ENCODE results near the gene ZC3H7A. TPM values are rescaled to one million over a fixed set of nuclear protein-coding genes. Genes with fewer than 3 reads are reported as not detected.

The ZC3H7A gene
- total RNA-seq, 4 donors from 2014 or later: 32.7 to 65.8 (median 41.9) TPM

DNA sequence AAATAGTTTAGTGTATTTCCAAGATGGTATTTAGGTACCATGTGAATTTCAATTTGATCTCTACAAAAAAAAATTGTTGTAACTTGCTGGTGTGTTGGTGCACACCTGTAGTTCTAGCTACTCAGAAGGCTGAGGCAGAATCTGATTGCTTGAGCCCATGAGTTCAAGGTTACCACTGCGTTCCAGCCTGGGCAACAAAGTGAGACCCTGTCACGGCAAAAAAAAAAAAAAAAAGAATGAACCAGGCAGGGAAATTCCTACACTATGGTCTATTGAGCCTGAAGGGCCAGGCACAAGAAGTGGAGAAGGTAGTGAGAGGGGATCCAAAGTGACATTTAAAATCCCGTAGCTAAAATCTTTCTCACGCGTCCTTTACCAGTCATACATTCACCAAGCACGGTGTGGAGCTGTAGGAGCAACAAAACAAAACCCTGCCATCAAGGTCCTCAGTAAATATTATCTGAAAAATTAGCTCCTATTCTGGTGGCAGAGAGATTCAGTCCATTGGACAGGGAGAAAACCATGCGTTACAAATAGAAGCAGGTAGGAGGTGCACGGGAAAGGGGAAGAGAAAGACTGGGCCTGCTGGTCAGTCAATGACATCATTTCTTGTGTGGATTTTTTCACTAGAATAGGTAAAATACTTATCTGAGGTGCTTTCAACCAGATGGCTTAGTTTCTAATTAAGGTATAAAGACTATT, 81.7 kb downstream of the ZC3H7A start:
- 92% methylated on average over 8 of the region's 8 CpGs for WGBS
- no peak for DNase-seq (ENCODE audit: low spot score in 2 of 2)
- no peak for TF ChIP-seq POLR2AphosphoS5 (IDR thresholded peaks at IDR 0.05)
- no peak for TF ChIP-seq EP300 (IDR thresholded peaks at IDR 0.05)
- no peak for TF ChIP-seq CTCF (IDR thresholded peaks at IDR 0.05)
- no peak for TF ChIP-seq POLR2A (IDR thresholded peaks at IDR 0.05)
- no peak overlapping the region for H3K27ac ChIP-seq
- H3K4me1 ChIP-seq: peaks cover 4% of the 10 kb centered on the region
- H3K27me3 ChIP-seq: no peaks in the 10 kb centered on the region
- H3K4me3 ChIP-seq: no peak overlapping the region
- peaks cover 54% of the 10 kb centered on the region for H3K36me3 ChIP-seq
- no peaks in the 10 kb centered on the region for H3K9me3 ChIP-seq

GRCh38 chr16:11712122-11712521, 84.9 kb downstream of the ZC3H7A start:
- TF ChIP-seq EP300 (IDR thresholded peaks at IDR 0.05): no peak
- no peak for TF ChIP-seq POLR2A (IDR thresholded peaks at IDR 0.05)
- no peak for TF ChIP-seq POLR2AphosphoS5 (IDR thresholded peaks at IDR 0.05)
- TF ChIP-seq CTCF (IDR thresholded peaks at IDR 0.05): no peak
- H3K27ac ChIP-seq: no peak overlapping the region
- peaks cover 7% of the 10 kb centered on the region for H3K4me1 ChIP-seq
- DNase-seq (ENCODE audit: low spot score in 2 of 2): no peak
- H3K27me3 ChIP-seq: no peaks in the 10 kb centered on the region
- peaks cover 42% of the 10 kb centered on the region for H3K36me3 ChIP-seq
- no peak overlapping the region for H3K4me3 ChIP-seq
- 99% methylated on average over 3 of the region's 3 CpGs for WGBS
- no peaks in the 10 kb centered on the region for H3K9me3 ChIP-seq

DNA sequence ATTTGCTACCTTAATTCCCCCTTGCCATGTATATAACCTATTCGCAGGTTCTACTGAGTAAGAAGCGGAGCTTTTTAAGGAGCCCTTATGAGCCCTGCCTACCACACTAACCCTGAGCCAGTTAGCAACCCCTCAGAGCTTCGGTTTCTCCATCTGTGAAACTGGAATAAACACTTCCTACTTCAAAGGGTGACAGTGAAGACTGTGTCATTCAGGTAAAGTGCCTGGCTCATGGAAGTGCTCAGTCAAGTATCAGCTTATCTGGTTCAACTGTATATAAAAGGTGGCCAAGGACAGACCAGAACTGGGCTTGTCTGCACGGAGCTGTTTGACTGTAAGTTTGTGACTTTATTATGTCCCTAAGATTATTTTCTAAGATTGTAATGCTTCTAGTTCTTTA, 85.4 kb downstream of the ZC3H7A start:
- Histone ChIP-seq H3K9me3 (no peaks in the 10 kb centered on the region), H3K4me3 (no peak overlapping the region), H3K27ac (no peak overlapping the region), H3K4me1 (peaks cover 7% of the 10 kb centered on the region), H3K27me3 (no peaks in the 10 kb centered on the region), H3K36me3 (peaks cover 42% of the 10 kb centered on the region)
- whole genome bisulfite sequencing: 90% methylated on average over 4 of the region's 4 CpGs
- DNase-seq (ENCODE audit: low spot score in 2 of 2): no peak
- no peak for TF ChIP-seq CTCF (IDR thresholded peaks at IDR 0.05)
- TF ChIP-seq EP300 (IDR thresholded peaks at IDR 0.05): no peak
- no peak for TF ChIP-seq POLR2AphosphoS5 (IDR thresholded peaks at IDR 0.05)
- TF ChIP-seq POLR2A (IDR thresholded peaks at IDR 0.05): no peak

DNA sequence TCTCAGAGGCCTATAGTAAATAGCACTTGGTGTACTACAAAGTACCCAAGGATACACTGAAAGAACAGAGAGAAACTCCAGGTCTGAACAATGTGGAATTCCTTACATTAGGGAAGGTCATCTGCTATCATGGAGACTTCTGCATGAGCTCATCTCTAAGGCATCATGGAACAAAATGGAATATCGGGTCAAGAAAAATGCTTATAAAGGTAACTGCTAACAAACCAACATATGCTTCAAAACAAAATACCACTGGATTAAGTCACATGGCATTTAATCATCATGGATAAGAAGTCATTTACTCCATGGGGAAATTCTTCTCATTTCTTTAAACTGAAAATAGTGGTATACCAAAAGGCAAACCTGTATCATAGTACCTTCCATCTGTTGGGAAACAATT, 88.6 kb downstream of the ZC3H7A start:
- DNase-seq (ENCODE audit: low spot score in 2 of 2): no peak
- Histone ChIP-seq H3K9me3 (no peaks in the 10 kb centered on the region), H3K4me3 (no peak overlapping the region), H3K27ac (no peak overlapping the region), H3K4me1 (peaks cover 17% of the 10 kb centered on the region), H3K36me3 (peaks cover 28% of the 10 kb centered on the region), H3K27me3 (no peaks in the 10 kb centered on the region)
- TF ChIP-seq CTCF (IDR thresholded peaks at IDR 0.05): no peak
- no peak for TF ChIP-seq POLR2A (IDR thresholded peaks at IDR 0.05)
- no peak for TF ChIP-seq POLR2AphosphoS5 (IDR thresholded peaks at IDR 0.05)
- no peak for TF ChIP-seq EP300 (IDR thresholded peaks at IDR 0.05)
- WGBS: 73% methylated on average over 1 of the region's 1 CpG

DNA sequence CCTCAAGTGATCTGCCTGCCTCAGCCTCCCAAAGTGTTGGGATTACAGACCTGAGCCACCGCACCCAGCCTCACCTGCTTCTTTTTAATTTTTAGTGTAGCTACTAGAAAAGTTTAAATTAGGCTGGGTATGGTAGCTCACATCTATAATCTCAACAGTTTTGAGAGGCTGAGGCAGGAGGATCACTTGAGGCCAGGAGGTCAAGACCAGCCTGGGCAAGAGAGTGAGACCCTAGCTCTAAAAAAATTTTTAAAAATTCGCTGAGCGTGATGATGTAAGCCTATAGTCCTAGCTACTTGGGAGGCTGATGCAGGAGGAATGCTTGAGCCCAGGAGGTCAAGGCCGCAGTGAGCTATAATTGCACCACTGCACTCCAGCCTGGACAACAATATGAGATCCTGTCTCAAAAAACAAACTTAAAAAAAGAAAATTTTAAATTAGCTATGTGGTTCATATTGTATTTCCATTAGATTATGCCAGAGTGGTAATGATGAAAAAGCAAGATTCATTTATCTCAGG, 89.3 kb downstream of the ZC3H7A start:
- no peak for DNase-seq (ENCODE audit: low spot score in 2 of 2)
- 94% methylated on average over 4 of the region's 4 CpGs for WGBS
- H3K4me1 ChIP-seq: peaks cover 17% of the 10 kb centered on the region
- no peak overlapping the region for H3K27ac ChIP-seq
- TF ChIP-seq POLR2A (IDR thresholded peaks at IDR 0.05) (no peak), EP300 (IDR thresholded peaks at IDR 0.05) (no peak), POLR2AphosphoS5 (IDR thresholded peaks at IDR 0.05) (no peak), CTCF (IDR thresholded peaks at IDR 0.05) (no peak)
- no peaks in the 10 kb centered on the region for H3K27me3 ChIP-seq
- no peaks in the 10 kb centered on the region for H3K9me3 ChIP-seq
- H3K36me3 ChIP-seq: peaks cover 31% of the 10 kb centered on the region
- H3K4me3 ChIP-seq: no peak overlapping the region

Measured in suprapubic skin (tissue), 4 donors.